NCI-H128 (cell line): Measurements from ENCODE around the gene AREL1.

ENCODE experiments used
- DNase-seq: peaks from one replicate; lab custom pipeline; 2025; ENCODE audit not compliant: unreplicated experiment; lab: John Stamatoyannopoulos, UW

The AREL1 gene

GRCh38 chr14:74660167-74660566 is 52.7 kb downstream of the AREL1 start:
- no peak for DNase-seq

- no peak for DNase-seq
These were observed 54.2 kb downstream of the AREL1 start for GRCh38 chr14:74658535-74659131.

- DNase-seq = no peak
These were observed 55.9 kb downstream of the AREL1 start for GRCh38 chr14:74656964-74657363.

GRCh38 chr14:74655599-74656395 is 57.1 kb downstream of the AREL1 start:
- DNase-seq = no peak

- no peak for DNase-seq
These were observed 57.9 kb downstream of the AREL1 start for GRCh38 chr14:74654931-74655330.

- no peak for DNase-seq
These were observed 59.3 kb downstream of the AREL1 start for GRCh38 chr14:74653386-74654138.

- no peak for DNase-seq
These were observed 60.3 kb downstream of the AREL1 start for GRCh38 chr14:74652541-74652940.

GRCh38 chr14:74650927-74651686 is 61.8 kb downstream of the AREL1 start:
- DNase-seq = no peak

GRCh38 chr14:74649673-74650072 is 63.2 kb downstream of the AREL1 start:
- DNase-seq = no peak

- no peak for DNase-seq
These were observed 63.7 kb downstream of the AREL1 start for GRCh38 chr14:74649167-74649566.

GRCh38 chr14:74648601-74649000 is 64.3 kb downstream of the AREL1 start:
- DNase-seq = no peak

GRCh38 chr14:74647678-74648461 is 65.0 kb downstream of the AREL1 start:
- DNase-seq = no peak

GRCh38 chr14:74647061-74647677 is 65.7 kb downstream of the AREL1 start:
- DNase-seq = no peak

- no peak for DNase-seq
These were observed 67.0 kb downstream of the AREL1 start for GRCh38 chr14:74645756-74646470.

- no peak for DNase-seq
These were observed 67.6 kb downstream of the AREL1 start for GRCh38 chr14:74645244-74645643.

GRCh38 chr14:74641601-74642391 is 71.1 kb downstream of the AREL1 start:
- no peak for DNase-seq

GRCh38 chr14:74638966-74639365 is 73.9 kb downstream of the AREL1 start:
- no peak for DNase-seq

- DNase-seq = no peak
These were observed 74.8 kb downstream of the AREL1 start for GRCh38 chr14:74638066-74638465.

GRCh38 chr14:74637178-74637550 is 75.7 kb downstream of the AREL1 start:
- no peak for DNase-seq
